Uterus (tissue), 2 donors: Measurements from ENCODE around the gene TBC1D9.

ENCODE experiments used
- CTCF ChIP-seq, 4 experiments: fragments of 200-600 bp in 2 of 4; fragments of 450-650 bp in 2 of 4; sonication (generic) in 2 of 4; IDR thresholded peaks; one replicate each; pipeline ENCODE4 v1.5.1; 2016 to 2019; ENCODE audit warnings: antibody characterized with exemption in 4 of 4, mild to moderate bottlenecking in 2 of 4, moderate library complexity in 1 of 4
- POLR2A ChIP-seq, 2 donors: fragments of 450-650 bp; IDR thresholded peaks; one replicate each; pipeline ENCODE4 v1.6.1; 2016; ENCODE audit warnings: antibody characterized with exemption in 2 of 2, mild to moderate bottlenecking in 1 of 2, moderate library complexity in 1 of 2

GRCh38 chr4:140675599-140676231 lies 80.5 kb downstream of the TBC1D9 start:
- no peak for TF ChIP-seq CTCF (IDR thresholded peaks at IDR 0.05)
- TF ChIP-seq POLR2A (IDR thresholded peaks at IDR 0.05): no peak
